Measurements from ENCODE around the gene INTS14. TPM values are rescaled to one million over a fixed set of nuclear protein-coding genes. Genes with fewer than 3 reads are reported as not detected.

The INTS14 gene
- total RNA-seq, 4 donors from 2014 or later: 16.5 to 38.7 (median 26.7) TPM

GRCh38 chr15:65532738-65533051 is 78.2 kb downstream of the INTS14 start:
- no peaks in the 10 kb centered on the region for H3K9me3 ChIP-seq
- no peak for DNase-seq
- H3K36me3 ChIP-seq: no peaks in the 10 kb centered on the region
- no peaks in the 10 kb centered on the region for H3K27me3 ChIP-seq
- H3K4me3 ChIP-seq: no peak overlapping the region
- intact Hi-C loops (cut with DNase I): no loop called here
- H3K4me1 ChIP-seq: peaks cover 0 to 46% (median 17%) of the 10 kb centered on the region in 3 donors
- WGBS, 2 donors: 29 to 30% methylated on average over 1 of the region's 1 CpG
- TF ChIP-seq POLR2A (IDR thresholded peaks at IDR 0.05): no peak
- no peak for TF ChIP-seq CTCF (IDR thresholded peaks at IDR 0.05)
- peak overlapping the region; percentile 32 to 75 (median 58) for H3K27ac ChIP-seq

GRCh38 chr15:65530318-65531111 is 80.4 kb downstream of the INTS14 start, which contains the start of gene HACD3:
HACD3 (plus strand) TSS chr15:65530463; CDS start chr15:65530632, 169 bp downstream.
- H3K4me3 ChIP-seq: peak within 1 kb of the TSS; percentile 63 to 83 (median 80)
- peaks cover 0 to 46% (median 17%) of the 10 kb centered on the region in 3 donors for H3K4me1 ChIP-seq
- intact Hi-C loops (cut with DNase I): no loop called here
- TF ChIP-seq CTCF (IDR thresholded peaks at IDR 0.05): no peak
- TF ChIP-seq POLR2A (IDR thresholded peaks at IDR 0.05): peak in 2 of 4 donors; percentile 25 to 63
- 0 to 1% methylated on average over 9 to 28 of the region's 88 CpGs for WGBS, 2 donors
- H3K27me3 ChIP-seq: no peaks in the 10 kb centered on the region
- H3K9me3 ChIP-seq: no peaks in the 10 kb centered on the region
- H3K27ac ChIP-seq: peak within 1 kb of the TSS; percentile 68 to 86 (median 82)
- DNase-seq: no peak
- H3K36me3 ChIP-seq: no peaks in the 10 kb centered on the region

DNA sequence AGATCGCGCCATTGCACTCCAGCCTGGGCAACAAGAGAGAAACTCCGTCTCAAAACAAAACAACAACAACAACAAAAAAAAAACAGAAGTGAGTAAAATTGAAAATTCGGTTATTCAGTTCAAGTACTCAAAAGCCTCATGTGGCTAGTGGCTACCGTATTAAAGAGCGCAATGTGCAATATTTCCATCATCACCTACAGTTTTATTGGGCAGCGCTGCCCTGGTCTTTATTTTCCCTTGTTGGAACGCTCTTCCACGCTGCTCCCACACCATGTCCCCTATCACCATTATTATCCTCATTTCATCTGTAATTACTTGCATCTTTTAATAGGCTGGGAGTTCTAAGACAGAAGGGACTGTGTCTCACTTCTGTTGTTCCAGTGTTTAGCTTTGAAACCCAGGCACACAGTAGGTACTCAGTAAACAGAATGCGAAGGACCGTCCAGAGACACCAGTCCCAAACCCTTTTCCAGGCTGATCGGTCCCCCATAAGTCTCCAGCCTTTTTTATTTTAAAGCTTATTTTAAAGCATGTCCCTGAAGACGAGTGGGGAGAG is 81.1 kb downstream of the INTS14 start:
- 54 to 55% methylated on average over 13 of the region's 13 CpGs for WGBS, 2 donors
- no peaks in the 10 kb centered on the region for H3K9me3 ChIP-seq
- no peaks in the 10 kb centered on the region for H3K36me3 ChIP-seq
- no peak for DNase-seq
- intact Hi-C loops (cut with DNase I): no loop called here
- H3K27me3 ChIP-seq: no peaks in the 10 kb centered on the region
- no peak for TF ChIP-seq POLR2A (IDR thresholded peaks at IDR 0.05)
- TF ChIP-seq CTCF (IDR thresholded peaks at IDR 0.05): no peak
- H3K27ac ChIP-seq: peak overlapping the region; percentile 68 to 86 (median 82)
- peaks cover 0 to 46% (median 17%) of the 10 kb centered on the region in 3 donors for H3K4me1 ChIP-seq
- H3K4me3 ChIP-seq: peak overlapping the region; percentile 63 to 83 (median 80)

Small RNA genes within 50 kb of the gene (small RNA-seq; reads per million reads assigned to genes)
- gene RNU6-19P: 0 reads per million in 4 donors

Other genes starting within 250 kb of the INTS14 start
- gene IGDCC3, start 233.1 kb downstream of the INTS14 start, total RNA-seq: not detected
- 1 to 10 TPM in 1 of 4 donors, under 1 TPM in 3; 0.12 to 2.7 (median 0.26) TPM for gene IGDCC4, start 188.2 kb downstream of the INTS14 start, total RNA-seq
- 10 to 100 TPM; 19.8 to 30.5 (median 21.8) TPM for gene DPP8, start 93.4 kb downstream of the INTS14 start, total RNA-seq
- 10 to 100 TPM; 14.7 to 53.2 (median 32.9) TPM for gene HACD3, start 80.7 kb downstream of the INTS14 start, total RNA-seq
- gene SLC24A1, start 10.8 kb upstream of the INTS14 start, total RNA-seq: 1 to 10 TPM; 1.7 to 5.8 (median 3.6) TPM
- gene DENND4A, start 181.2 kb upstream of the INTS14 start, total RNA-seq: 10 to 100 TPM in 2 of 4 donors, 1 to 10 TPM in 2; 5.9 to 22.3 (median 10.9) TPM

All from esophagus squamous epithelium (tissue), 5 donors.